GM23248 (cell line): ENCODE results near the gene QRFP.

ENCODE experiments used
- EZH2 ChIP-seq: fragments of 200-600 bp; sonication (generic); IDR thresholded peaks from 2 replicates; pipeline ENCODE4 v1.6.1; 2018; ENCODE audit warnings: antibody characterized with exemption, mild to moderate bottlenecking; ENCODE audit not compliant: insufficient read depth, poor library complexity, severe bottlenecking
- EZH2phosphoT487 ChIP-seq: fragments of 200-600 bp; sonication (generic); IDR thresholded peaks from 2 replicates; pipeline ENCODE4 v1.6.1; 2018; ENCODE audit warnings: antibody characterized with exemption, moderate library complexity, mild to moderate bottlenecking, low read depth; ENCODE audit not compliant: insufficient read depth

- no peak for TF ChIP-seq EZH2
- TF ChIP-seq EZH2phosphoT487: no peak
Observed at GRCh38 chr9:130942084-130942483, 45.5 kb upstream of the QRFP start.
